ENCODE results near the gene MBIP.

Gene MBIP

GRCh38 chr14:36258241-36258640 lies 62.2 kb downstream of the MBIP start:
- DNase-seq, result no peak

- DNase-seq, result no peak
These were observed 64.2 kb downstream of the MBIP start for GRCh38 chr14:36256126-36256801.

DNA sequence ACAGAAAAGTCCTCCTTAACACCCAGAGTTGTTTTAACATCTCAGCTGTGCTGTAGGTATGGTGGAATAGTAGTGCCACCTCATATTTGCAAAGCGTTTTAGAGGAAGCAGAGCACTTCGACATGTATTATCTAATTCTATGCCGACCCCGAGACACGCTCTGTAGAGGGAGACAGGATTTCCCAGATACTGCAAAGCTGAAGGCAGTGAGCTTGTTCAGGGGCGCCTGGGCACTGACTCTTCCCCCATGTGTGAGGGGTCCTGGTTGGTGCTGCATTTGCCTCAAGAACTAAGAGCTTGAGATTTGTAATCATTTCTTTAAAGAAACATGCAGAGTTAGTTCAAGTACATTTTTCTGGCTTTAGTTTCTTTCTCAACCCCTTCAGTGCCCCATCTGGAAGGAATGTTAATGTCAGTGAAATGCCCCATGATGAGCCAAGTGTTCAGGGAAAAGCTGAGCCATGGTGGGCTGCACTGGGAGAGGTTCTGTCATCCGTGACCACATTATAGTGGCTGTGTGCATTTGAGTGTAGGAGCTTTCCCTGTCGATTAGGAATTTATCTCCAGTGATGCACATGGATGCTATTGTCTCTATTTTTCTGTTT lies 66.3 kb downstream of the MBIP start:
- DNase-seq, result no peak

Measured in NCI-H2171 treated with DMSO at 0.1 percent for 48 hours (cell line).